NCI-H345 (cell line): ENCODE measurements around the gene TIMP2.

Experiments
- DNase-seq: peaks from one replicate; lab custom pipeline; 2025; lab: John Stamatoyannopoulos, UW

The TIMP2 gene

DNA sequence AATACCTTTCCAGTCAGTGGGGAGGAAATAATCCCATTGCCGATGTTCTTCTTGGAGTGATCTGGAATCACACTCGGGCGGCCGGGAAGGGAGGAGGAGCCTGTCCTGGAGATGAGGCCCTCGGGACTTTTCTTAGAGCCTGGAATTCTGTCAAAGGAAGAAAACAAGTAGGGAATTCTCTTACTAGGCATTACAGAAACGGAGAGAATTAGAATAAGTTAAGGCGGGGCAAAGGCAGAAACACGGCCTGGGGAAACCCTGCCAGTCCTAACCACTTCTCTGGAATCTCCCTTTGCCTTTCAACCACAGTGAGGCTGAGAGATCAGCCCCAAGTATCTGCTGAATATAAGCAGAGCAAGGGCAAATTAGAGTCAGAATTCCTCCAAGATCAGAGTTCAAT is 112.3 kb downstream of the TIMP2 start:
- no peak for DNase-seq

DNA sequence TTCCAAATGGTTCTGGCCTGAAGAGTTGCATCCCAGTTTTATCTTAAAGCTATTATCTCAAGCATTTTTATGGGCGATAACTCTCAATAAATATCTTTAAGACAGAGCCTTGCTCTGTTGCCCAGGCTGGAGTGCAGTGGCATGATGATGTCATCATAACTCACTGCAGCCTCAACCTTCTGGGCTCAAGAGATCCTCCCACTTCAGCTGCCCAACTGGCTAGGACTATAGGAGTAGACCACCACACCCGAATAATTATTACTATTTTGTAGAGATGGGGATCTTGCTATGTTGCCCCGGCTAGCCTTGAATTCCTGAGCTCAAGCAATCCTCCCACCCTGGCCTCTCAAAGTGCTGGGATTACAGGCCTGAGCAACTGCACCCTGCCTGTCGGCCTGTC is 117.0 kb downstream of the TIMP2 start:
- no peak for DNase-seq

DNA sequence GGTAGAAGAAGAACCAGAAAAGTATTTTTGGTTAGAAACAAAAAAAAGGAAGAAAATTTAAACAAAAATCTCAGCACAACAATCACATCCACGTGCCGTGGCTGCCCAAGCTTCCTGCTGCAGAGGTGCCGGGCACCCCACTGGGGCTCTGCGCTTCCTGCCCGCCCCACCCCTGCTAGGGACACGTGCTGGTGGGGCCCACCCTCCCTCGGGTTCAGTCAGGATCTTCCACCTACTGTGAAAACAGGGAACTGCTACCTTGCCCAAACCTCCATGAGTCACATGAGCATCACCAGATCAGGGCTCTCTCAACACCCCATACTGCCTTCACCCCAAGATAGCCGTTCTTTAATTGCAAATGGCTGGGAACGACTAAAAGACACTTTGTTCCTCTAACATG is 118.7 kb downstream of the TIMP2 start:
- no peak for DNase-seq

DNA sequence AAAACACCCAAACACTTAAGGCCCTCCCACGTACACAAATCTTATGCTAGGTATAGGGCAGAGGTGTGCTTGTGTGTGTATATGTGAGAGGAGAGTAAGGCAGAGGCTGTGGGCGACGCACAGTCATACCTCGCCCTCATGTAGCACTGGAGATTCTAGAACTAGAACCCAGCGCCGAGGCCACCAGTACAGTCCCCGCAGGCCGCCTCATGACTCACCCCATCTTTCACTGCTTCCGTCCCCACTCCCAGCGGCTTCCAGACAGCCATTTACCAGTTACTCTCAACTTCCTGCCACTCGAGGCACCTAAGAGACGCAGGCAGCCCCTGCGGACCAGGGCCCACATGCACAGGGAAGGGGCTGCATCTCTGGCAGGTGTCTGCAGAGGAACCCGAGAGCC is 119.9 kb downstream of the TIMP2 start:
- no peak for DNase-seq

DNA sequence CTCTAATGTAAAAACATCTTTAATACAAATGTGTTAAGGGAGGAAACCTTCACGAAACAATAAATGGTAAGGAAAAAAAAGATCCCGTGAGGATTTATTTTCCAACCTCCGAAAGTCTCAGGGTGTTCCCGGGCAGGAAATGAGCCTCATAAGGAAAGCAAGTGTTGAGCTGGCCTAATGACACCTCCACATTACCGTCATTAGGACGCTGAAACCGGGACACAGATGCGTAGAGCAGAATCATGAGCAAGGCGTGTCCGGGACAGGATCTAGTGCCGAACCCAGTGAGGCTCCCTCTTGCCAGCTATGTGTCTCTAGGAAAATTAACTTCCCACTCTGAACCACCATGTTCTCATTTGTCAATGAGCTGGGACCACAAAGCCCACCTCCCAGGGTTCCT is 120.4 kb downstream of the TIMP2 start:
- DNase-seq, result no peak

DNA sequence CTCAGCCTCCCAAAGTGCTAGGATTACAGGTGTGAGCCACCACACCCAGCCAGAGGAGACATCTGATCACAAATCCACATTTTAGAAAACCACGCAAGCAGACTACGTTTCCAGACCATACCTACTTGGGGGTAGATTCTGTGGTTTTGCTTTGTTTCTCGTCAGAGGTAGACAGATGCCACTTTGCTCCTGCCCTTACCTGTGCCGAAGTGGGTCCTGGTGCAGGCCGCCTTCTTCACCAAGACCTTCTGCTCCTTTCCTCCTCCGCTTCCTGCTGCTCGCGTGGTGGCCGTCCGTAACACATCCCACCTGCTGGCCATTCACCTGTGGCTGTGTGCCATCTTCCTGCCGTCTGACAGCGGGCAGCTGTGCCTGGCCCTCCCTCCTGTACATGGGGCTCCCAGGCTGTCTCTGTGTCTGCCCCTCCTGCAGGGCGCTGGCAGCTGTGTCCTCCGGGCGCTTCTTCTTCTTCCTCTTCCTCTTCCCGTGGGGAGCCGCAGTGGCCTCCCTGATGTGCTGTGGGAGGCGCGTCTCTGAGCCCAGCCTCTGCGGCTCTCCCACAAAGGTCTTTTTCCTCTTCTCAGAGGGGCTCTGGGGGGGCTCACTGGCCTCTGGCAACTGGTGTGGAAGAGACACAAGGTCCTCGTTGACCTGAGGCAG is 121.9 kb downstream of the TIMP2 start:
- DNase-seq, result no peak
